Coronary artery (tissue), 2 donors: ENCODE data around the gene CLDN24.

ENCODE experiments used
- DNase-seq: peaks from one replicate; pipeline ENCODE4 v3.0.0-alpha.2; 2017; ENCODE audit warnings: low spot score
- H3K27ac ChIP-seq, 2 donors: fragments of 200-600 bp; sonication (generic); one replicate each; pipeline ENCODE4 v1.5.1; 2016 to 2019
- H3K4me3 ChIP-seq: fragments of 200-600 bp; sonication (generic); 2 replicates; pipeline ENCODE4 v1.5.1; 2016; ENCODE audit warnings: mild to moderate bottlenecking, moderate library complexity
- CTCF ChIP-seq: fragments of 200-600 bp; sonication (generic); IDR thresholded peaks from one replicate; pipeline ENCODE4 v1.5.1; 2019; ENCODE audit warnings: antibody characterized with exemption

Gene CLDN24

DNA sequence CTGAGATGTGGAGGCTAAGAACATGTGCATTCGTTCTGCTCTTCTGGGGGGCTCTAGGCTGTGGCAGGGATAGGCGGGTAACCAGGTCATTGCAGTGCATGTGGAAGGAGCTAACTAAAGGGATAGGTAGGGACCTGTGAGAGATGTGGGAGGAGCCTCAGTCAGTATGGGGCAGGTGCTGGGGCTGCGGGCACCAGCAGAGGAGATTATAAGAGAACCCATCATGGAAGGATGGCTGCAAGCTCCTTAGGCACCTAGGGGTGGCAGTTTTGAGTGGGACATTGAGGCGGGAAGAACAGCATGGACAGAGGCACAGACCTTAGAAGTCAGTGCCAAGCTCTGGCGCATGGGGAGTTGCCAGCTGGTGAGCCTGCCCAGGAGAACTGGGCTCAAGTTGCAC is 9.4 kb downstream of the CLDN24 start:
- H3K27ac ChIP-seq: no peak overlapping the region
- TF ChIP-seq CTCF: no peak
- H3K4me3 ChIP-seq: no peak overlapping the region
- DNase-seq: no peak

DNA sequence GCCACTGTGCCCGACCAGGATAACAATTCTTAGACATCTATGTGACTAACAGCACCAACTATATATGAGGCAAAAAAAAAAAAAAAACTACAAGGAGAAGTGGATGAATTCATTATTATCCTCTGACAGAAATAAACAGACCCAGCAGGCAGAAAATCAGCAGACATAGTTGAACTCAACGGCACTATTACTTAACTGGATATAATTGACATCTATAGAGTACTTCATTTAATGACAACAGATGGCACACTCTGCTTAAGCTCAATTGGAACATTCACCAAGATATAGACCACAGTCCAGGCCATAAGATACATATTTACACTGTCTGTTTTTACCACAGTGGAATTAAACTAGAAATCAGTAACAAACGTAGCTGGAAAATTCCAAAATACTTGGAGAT is 15.4 kb downstream of the CLDN24 start:
- DNase-seq: no peak
- no peak overlapping the region for H3K4me3 ChIP-seq
- no peak for TF ChIP-seq CTCF
- H3K27ac ChIP-seq: no peak overlapping the region

GRCh38 chr4:183304538-183304937 is 17.7 kb downstream of the CLDN24 start:
- Histone ChIP-seq H3K4me3 (no peak overlapping the region), H3K27ac (no peak overlapping the region)
- no peak for DNase-seq
- TF ChIP-seq CTCF: no peak

- TF ChIP-seq CTCF: no peak
- DNase-seq: no peak
- Histone ChIP-seq H3K27ac (no peak overlapping the region), H3K4me3 (no peak overlapping the region)
Observed at GRCh38 chr4:183304067-183304466, 18.2 kb downstream of the CLDN24 start.

DNA sequence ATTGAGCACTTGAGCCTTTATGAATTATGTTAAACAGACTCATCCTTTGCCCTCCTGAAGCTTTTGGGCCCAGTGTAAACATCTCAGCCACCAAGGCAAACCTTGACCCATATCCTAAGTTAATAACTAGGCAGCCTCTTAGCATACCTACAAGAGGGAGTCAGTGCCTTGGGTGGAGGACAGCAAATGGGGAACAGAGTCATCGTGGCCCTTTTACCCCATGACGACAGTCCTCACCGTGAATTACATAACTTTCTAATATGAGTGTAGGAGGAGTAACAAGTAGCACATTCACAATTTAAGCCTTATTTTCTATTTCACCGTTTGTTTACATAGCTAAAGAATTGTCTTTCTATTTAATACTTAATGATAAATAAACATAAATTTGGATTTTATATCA is 18.9 kb downstream of the CLDN24 start:
- no peak overlapping the region for H3K4me3 ChIP-seq
- TF ChIP-seq CTCF: no peak
- no peak for DNase-seq
- H3K27ac ChIP-seq: no peak overlapping the region

GRCh38 chr4:183300655-183301054 is 21.6 kb downstream of the CLDN24 start:
- TF ChIP-seq CTCF: no peak
- DNase-seq: no peak
- no peak overlapping the region for H3K4me3 ChIP-seq
- H3K27ac ChIP-seq: no peak overlapping the region

DNA sequence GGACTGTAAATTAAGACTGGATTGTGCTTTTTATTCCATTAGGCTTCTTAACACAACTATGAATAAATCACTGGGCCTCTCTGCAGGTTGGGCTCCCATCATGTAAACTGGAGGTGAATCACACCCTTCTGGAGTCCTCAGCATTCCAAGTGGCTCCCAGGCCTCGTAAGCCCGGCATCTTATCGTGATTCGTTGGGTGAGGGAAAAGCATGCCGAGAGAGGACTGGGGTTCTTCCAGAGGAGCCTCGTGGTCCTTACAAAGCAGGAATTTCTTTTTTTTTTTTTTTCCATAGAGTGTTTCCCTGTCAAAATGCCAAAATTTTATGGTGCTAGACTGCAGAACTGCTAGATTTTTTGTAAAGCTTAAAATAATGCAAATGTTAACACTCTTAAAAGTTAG is 22.2 kb downstream of the CLDN24 start:
- no peak for DNase-seq
- Histone ChIP-seq H3K4me3 (no peak overlapping the region), H3K27ac (no peak overlapping the region)
- no peak for TF ChIP-seq CTCF
